SJCRH30 (cell line): ENCODE data around the gene TBX4. TPM values are rescaled to one million over a fixed set of nuclear protein-coding genes. Genes with fewer than 3 reads are reported as not detected.

Experiments
- DNase-seq, 2 experiments: peaks; one replicate each; pipeline ENCODE4 v3.0.0-alpha.2; 2015 to 2020
- H3K27ac ChIP-seq: fragments of 250-450 bp; sonication (Bioruptor Pico); 2 replicates; pipeline ENCODE4 v1.5.1; 2020; ENCODE audit warnings: mild to moderate bottlenecking, moderate library complexity
- H3K27me3 ChIP-seq: fragments of 250-450 bp; sonication (Bioruptor Pico); 2 replicates; pipeline ENCODE4 v1.5.1; 2020; ENCODE audit warnings: mild to moderate bottlenecking, moderate library complexity
- H3K36me3 ChIP-seq: fragments of 250-450 bp; sonication (Bioruptor Pico); 2 replicates; pipeline ENCODE4 v1.5.1; 2020; ENCODE audit warnings: mild to moderate bottlenecking, moderate library complexity
- H3K4me1 ChIP-seq: fragments of 250-450 bp; sonication (Bioruptor Pico); 2 replicates; pipeline ENCODE4 v1.5.1; 2020; ENCODE audit warnings: mild to moderate bottlenecking, moderate library complexity
- H3K4me3 ChIP-seq: fragments of 250-450 bp; sonication (Bioruptor Pico); 2 replicates; pipeline ENCODE4 v1.5.1; 2020; ENCODE audit warnings: mild to moderate bottlenecking, moderate library complexity
- H3K9me3 ChIP-seq: fragments of 250-450 bp; sonication (Bioruptor Pico); replicated peaks from 2 replicates; pipeline ENCODE4 v1.5.1; 2020; ENCODE audit warnings: mild to moderate bottlenecking, moderate library complexity
- total RNA-seq: library from RNA; depleted of rRNA; stranded (reverse); fragments of >200 nt; shearing (Covaris generic); gene quantifications from 2 replicates; pipeline ENCODE4 v1.2.3, GENCODE V29; 2014; rRNA removed

TBX4 gene
- total RNA-seq: 0.35 and 0.42 TPM in 2 replicates

GRCh38 chr17:61452301-61453290, at the start of gene TBX4:
Gene TBX4 (plus strand): TSS chr17:61452422. CDS start chr17:61456491, 4,069 bp downstream.
- Histone ChIP-seq H3K4me1 (no peaks in the 10 kb centered on the region), H3K27me3 (no peaks in the 10 kb centered on the region), H3K4me3 (no peak within 1 kb of the TSS), H3K36me3 (no peaks in the 10 kb centered on the region), H3K9me3 (no peaks in the 10 kb centered on the region; the same call in 1 of the 2 replicates), H3K27ac (no peak within 1 kb of the TSS)
- no peak for DNase-seq

- Histone ChIP-seq H3K4me1 (peaks cover 5% of the 10 kb centered on the region; the same call in 1 of the 2 replicates), H3K36me3 (peaks cover 48% of the 10 kb centered on the region), H3K4me3 (peak overlapping the region; percentile 91), H3K27ac (peak overlapping the region; percentile 61), H3K27me3 (no peaks in the 10 kb centered on the region), H3K9me3 (no peaks in the 10 kb centered on the region)
- DNase-seq: peak; percentile 88 to 90
These were observed 49.0 kb upstream of the TBX4 start for GRCh38 chr17:61402978-61403800.

GRCh38 chr17:61403801-61404662, 48.2 kb upstream of the TBX4 start:
- Histone ChIP-seq H3K4me1 (peaks cover 5% of the 10 kb centered on the region; the same call in 1 of the 2 replicates), H3K9me3 (no peaks in the 10 kb centered on the region), H3K27me3 (no peaks in the 10 kb centered on the region), H3K27ac (peak overlapping the region; percentile 61), H3K4me3 (peak overlapping the region; percentile 91), H3K36me3 (peaks cover 57% of the 10 kb centered on the region)
- DNase-seq: no peak

GRCh38 chr17:61404663-61404912, 47.6 kb upstream of the TBX4 start:
- no peak for DNase-seq
- H3K4me1 ChIP-seq: peaks cover 5% of the 10 kb centered on the region; the same call in 1 of the 2 replicates
- no peaks in the 10 kb centered on the region for H3K27me3 ChIP-seq
- no peaks in the 10 kb centered on the region for H3K9me3 ChIP-seq
- no peak overlapping the region for H3K4me3 ChIP-seq
- H3K27ac ChIP-seq: no peak overlapping the region
- peaks cover 58% of the 10 kb centered on the region for H3K36me3 ChIP-seq

GRCh38 chr17:61404913-61405685, 47.1 kb upstream of the TBX4 start:
- Histone ChIP-seq H3K36me3 (peaks cover 58% of the 10 kb centered on the region), H3K4me3 (no peak overlapping the region), H3K27ac (no peak overlapping the region), H3K4me1 (peaks cover 5% of the 10 kb centered on the region; the same call in 1 of the 2 replicates), H3K27me3 (no peaks in the 10 kb centered on the region), H3K9me3 (no peaks in the 10 kb centered on the region)
- no peak for DNase-seq

- Histone ChIP-seq H3K4me3 (no peak overlapping the region), H3K36me3 (peaks cover 58% of the 10 kb centered on the region), H3K4me1 (peaks cover 5% of the 10 kb centered on the region; the same call in 1 of the 2 replicates), H3K27me3 (no peaks in the 10 kb centered on the region), H3K9me3 (no peaks in the 10 kb centered on the region), H3K27ac (no peak overlapping the region)
- DNase-seq: no peak
These were observed 46.3 kb upstream of the TBX4 start for GRCh38 chr17:61405686-61406536.

GRCh38 chr17:61406537-61406845, 45.7 kb upstream of the TBX4 start:
- H3K4me1 ChIP-seq: peaks cover 5% of the 10 kb centered on the region; the same call in 1 of the 2 replicates
- H3K27ac ChIP-seq: no peak overlapping the region
- no peak for DNase-seq
- no peak overlapping the region for H3K4me3 ChIP-seq
- H3K27me3 ChIP-seq: no peaks in the 10 kb centered on the region
- peaks cover 58% of the 10 kb centered on the region for H3K36me3 ChIP-seq
- no peaks in the 10 kb centered on the region; the same call in 1 of the 2 replicates for H3K9me3 ChIP-seq

- DNase-seq: no peak
- Histone ChIP-seq H3K9me3 (no peaks in the 10 kb centered on the region; the same call in 1 of the 2 replicates), H3K36me3 (peaks cover 58% of the 10 kb centered on the region), H3K27ac (no peak overlapping the region), H3K4me1 (peaks cover 5% of the 10 kb centered on the region; the same call in 1 of the 2 replicates), H3K27me3 (no peaks in the 10 kb centered on the region), H3K4me3 (no peak overlapping the region)
These were observed 45.0 kb upstream of the TBX4 start for GRCh38 chr17:61406971-61407911.

GRCh38 chr17:61408151-61409041, 43.8 kb upstream of the TBX4 start:
- H3K4me3 ChIP-seq: no peak overlapping the region

GRCh38 chr17:61409301-61410112, 42.7 kb upstream of the TBX4 start:
- Histone ChIP-seq H3K27ac (peak overlapping the region; percentile 32; the same call in 1 of the 2 replicates), H3K27me3 (no peaks in the 10 kb centered on the region), H3K4me3 (peak overlapping the region; percentile 46), H3K4me1 (no peaks in the 10 kb centered on the region), H3K36me3 (peaks cover 39% of the 10 kb centered on the region), H3K9me3 (no peaks in the 10 kb centered on the region; the same call in 1 of the 2 replicates)
- peak; percentile 40 to 61 for DNase-seq

More at GRCh38 chr17:61408151-61409041, 43.8 kb upstream of the TBX4 start:
- H3K36me3 ChIP-seq: peaks cover 50% of the 10 kb centered on the region
- no peaks in the 10 kb centered on the region for H3K27me3 ChIP-seq
- H3K9me3 ChIP-seq: no peaks in the 10 kb centered on the region; the same call in 1 of the 2 replicates
- peaks cover 5% of the 10 kb centered on the region; the same call in 1 of the 2 replicates for H3K4me1 ChIP-seq
- no peak for DNase-seq
- H3K27ac ChIP-seq: no peak overlapping the region
